Common myeloid progenitor, CD34-positive (primary cell): Measurements from ENCODE around the gene PGA3.
A peak's percentile ranks its signal among the peaks of the same experiment; 100 is the strongest.
"Not testable (repeated sequence)": the region's sequence is repeated elsewhere in the genome, so short reads cannot be mapped to it uniquely, and the experiment has no call there.

Experiments
- CTCF ChIA-PET: fragments of 350-600 bp; sonication (Branson Sonifier 250); formaldehyde crosslinking; loops from one replicate; lab custom pipeline; 2021; ENCODE audit warnings: antibody characterized with exemption; lab: Charles Lee
- POLR2A ChIA-PET: fragments of 350-600 bp; sonication (Branson Sonifier 250); formaldehyde crosslinking; loops from one replicate; lab custom pipeline; 2021; ENCODE audit warnings: antibody characterized with exemption; lab: Charles Lee
- DNase-seq, 3 donors: peaks; one replicate each; pipeline versions ENCODE4 v3.0.0 to v3.0.0-alpha.2; 2013
- H3K27ac ChIP-seq, 2 experiments: 1 replicate in 1 of 2; 2 replicates in 1 of 2; pipeline ENCODE4 v1.7.0; 2013; ENCODE audit warnings: inconsistent platforms in 2 of 2, low read length in 2 of 2, mild to moderate bottlenecking in 2 of 2, low read depth in 1 of 2, moderate library complexity in 1 of 2; ENCODE audit not compliant: severe bottlenecking in 2 of 2, insufficient read depth in 1 of 2, poor library complexity in 1 of 2
- H3K27me3 ChIP-seq, 5 experiments: replicated peaks in 2 of 5; 1 replicate in 3 of 5; 2 replicates in 2 of 5; pipeline versions ENCODE4 v1.6.1 to v1.7.0; 2013; ENCODE audit warnings: low read length in 4 of 5, mild to moderate bottlenecking in 2 of 5, moderate library complexity in 2 of 5, inconsistent platforms in 1 of 5; ENCODE audit not compliant: insufficient read depth in 5 of 5, control insufficient read depth in 4 of 5
- H3K36me3 ChIP-seq, 4 experiments: 1 replicate in 2 of 4; 2 replicates in 2 of 4; pipeline versions ENCODE4 v1.6.1 to v1.7.0; 2013; ENCODE audit warnings: low read length in 3 of 4, control low read depth in 1 of 4, mild to moderate bottlenecking in 1 of 4; ENCODE audit not compliant: control insufficient read depth in 4 of 4, insufficient read depth in 4 of 4
- H3K4me1 ChIP-seq, 4 experiments: 1 replicate in 3 of 4; 2 replicates in 1 of 4; pipeline versions ENCODE4 v1.6.1 to v1.7.1; 2013; ENCODE audit warnings: low read length in 3 of 4, mild to moderate bottlenecking in 3 of 4, control low read depth in 1 of 4, inconsistent platforms in 1 of 4, moderate library complexity in 1 of 4; ENCODE audit not compliant: control insufficient read depth in 4 of 4, insufficient read depth in 4 of 4; ENCODE audit errors: control extremely low read depth in 1 of 4
- H3K4me3 ChIP-seq, 7 experiments: 1 replicate in 4 of 7; 2 replicates in 3 of 7; pipeline versions ENCODE4 v1.5.1 to v1.7.0; 2013; ENCODE audit warnings: mild to moderate bottlenecking in 7 of 7, low read length in 6 of 7, moderate library complexity in 6 of 7, inconsistent platforms in 2 of 7, low read depth in 2 of 7, control low read depth in 1 of 7; ENCODE audit not compliant: insufficient read depth in 4 of 7, control insufficient read depth in 1 of 7; ENCODE audit errors: extremely low read depth in 1 of 7
- H3K9me3 ChIP-seq, 5 experiments: 1 replicate in 4 of 5; 2 replicates in 1 of 5; pipeline versions ENCODE4 v1.6.1 to v1.7.1; 2013; ENCODE audit warnings: low read length in 4 of 5, mild to moderate bottlenecking in 2 of 5, inconsistent platforms in 1 of 5, low read depth in 1 of 5, moderate library complexity in 1 of 5; ENCODE audit not compliant: control insufficient read depth in 4 of 5, insufficient read depth in 2 of 5; ENCODE audit errors: control extremely low read depth in 1 of 5
- WGBS: methylation state at CpG from one replicate; pipeline ENCODE4 v1.1.5; 2013; ENCODE audit not compliant: insufficient coverage; 5-methylcytosine and 5-hydroxymethylcytosine counted together

Gene PGA3

GRCh38 chr11:61248071-61248470 lies 44.8 kb downstream of the PGA3 start:
- CTCF ChIA-PET, H3K27ac ChIP-seq, H3K36me3 ChIP-seq, H3K4me3 ChIP-seq, POLR2A ChIA-PET, H3K4me1 ChIP-seq, DNase-seq, H3K9me3 ChIP-seq, H3K27me3 ChIP-seq: not testable (repeated sequence)
- 94% methylated on average over 7 of the region's 9 CpGs for WGBS

- H3K27me3 ChIP-seq, H3K27ac ChIP-seq, H3K9me3 ChIP-seq, DNase-seq, H3K4me1 ChIP-seq, H3K4me3 ChIP-seq, POLR2A ChIA-PET, H3K36me3 ChIP-seq: not testable (repeated sequence)
- CTCF ChIA-PET = interaction anchor here (0.6 kb wide), 1 partner anchor 45 kb away, joined by 3 read pairs; no protein-coding TSS in a partner anchor
- WGBS = 98% methylated on average over 7 of the region's 8 CpGs
Observed at GRCh38 chr11:61249201-61249600, 45.9 kb downstream of the PGA3 start.

- H3K9me3 ChIP-seq, DNase-seq, H3K4me3 ChIP-seq, H3K27ac ChIP-seq, H3K27me3 ChIP-seq, H3K36me3 ChIP-seq, H3K4me1 ChIP-seq, POLR2A ChIA-PET: not testable (repeated sequence)
- CTCF ChIA-PET = interaction anchor here (0.6 to 6.3 kb wide), 3 partner anchors 43 to 134 kb away, joined by 3 to 30 read pairs (median 3); partner anchors contain the start of gene VWCE
- WGBS = 97% methylated on average over 17 of the region's 20 CpGs
Observed at GRCh38 chr11:61250796-61251765, 47.8 kb downstream of the PGA3 start.

GRCh38 chr11:61252332-61252731 lies 49.0 kb downstream of the PGA3 start:
- H3K4me3 ChIP-seq, DNase-seq, H3K9me3 ChIP-seq, POLR2A ChIA-PET, H3K27ac ChIP-seq, H3K4me1 ChIP-seq, H3K36me3 ChIP-seq, H3K27me3 ChIP-seq: not testable (repeated sequence)
- CTCF ChIA-PET = interaction anchor here (1.4 to 6.3 kb wide), 2 partner anchors 42 to 132 kb away, joined by 3 to 30 read pairs; partner anchors contain the start of gene VWCE
- WGBS = 100% methylated on average over 1 of the region's 1 CpG

- POLR2A ChIA-PET = interaction anchor here (0.7 kb wide), 1 partner anchor 997 kb away, joined by 3 read pairs; no protein-coding TSS in a partner anchor
- no peak overlapping the region for H3K27ac ChIP-seq
- CTCF ChIA-PET = interaction anchor here (0.6 to 6.3 kb wide), 11 partner anchors 10 to 1049 kb away, joined by 3 to 30 read pairs (median 3); partner anchors contain the start of gene VWCE
- no peaks in the 10 kb centered on the region for H3K9me3 ChIP-seq
- 60% methylated on average over 10 of the region's 12 CpGs for WGBS
- no peaks in the 10 kb centered on the region for H3K27me3 ChIP-seq
- H3K4me1 ChIP-seq = peaks cover 0 to 2% (median 0%) of the 10 kb centered on the region in 4 experiments
- peaks cover 0 to 2% (median under 1%) of the 10 kb centered on the region in 4 experiments for H3K36me3 ChIP-seq
- DNase-seq = peak; percentile 56 to 73 (median 62)
- no peak overlapping the region for H3K4me3 ChIP-seq
Observed at GRCh38 chr11:61254403-61255025, 51.2 kb downstream of the PGA3 start.

- Histone ChIP-seq H3K36me3 (peaks cover 0 to 2% (median under 1%) of the 10 kb centered on the region in 4 experiments), H3K27me3 (no peaks in the 10 kb centered on the region), H3K4me1 (peaks cover 0 to 2% (median 0%) of the 10 kb centered on the region in 4 experiments), H3K27ac (no peak overlapping the region), H3K4me3 (no peak overlapping the region), H3K9me3 (no peaks in the 10 kb centered on the region)
- ChIA-PET CTCF (interaction anchor here (0.6 to 6.3 kb wide), 4 partner anchors 34 to 140 kb away, joined by 3 to 30 read pairs (median 4); partner anchors contain the start of gene VWCE), POLR2A (no interaction called here)
- WGBS = 86% methylated on average over 16 of the region's 18 CpGs
- peak; percentile 51 to 90 (median 88) for DNase-seq
Observed at GRCh38 chr11:61256710-61257482, 53.6 kb downstream of the PGA3 start.
